WI38 (cell line): ENCODE measurements around the gene CNKSR3.

Experiments used
- H3K4me3 ChIP-seq: 2 replicates; pipeline ENCODE4 v1.5.1; 2011; ENCODE audit warnings: low read depth, mild to moderate bottlenecking, control low read depth, low read length
- TF ChIP-seq, protein P1 (sequence below): IDR thresholded peaks from 2 replicates; pipeline ENCODE4 v1.5.1; 2012; ENCODE audit warnings: low read depth, mild to moderate bottlenecking, control low read depth, low read length

CNKSR3 gene

DNA sequence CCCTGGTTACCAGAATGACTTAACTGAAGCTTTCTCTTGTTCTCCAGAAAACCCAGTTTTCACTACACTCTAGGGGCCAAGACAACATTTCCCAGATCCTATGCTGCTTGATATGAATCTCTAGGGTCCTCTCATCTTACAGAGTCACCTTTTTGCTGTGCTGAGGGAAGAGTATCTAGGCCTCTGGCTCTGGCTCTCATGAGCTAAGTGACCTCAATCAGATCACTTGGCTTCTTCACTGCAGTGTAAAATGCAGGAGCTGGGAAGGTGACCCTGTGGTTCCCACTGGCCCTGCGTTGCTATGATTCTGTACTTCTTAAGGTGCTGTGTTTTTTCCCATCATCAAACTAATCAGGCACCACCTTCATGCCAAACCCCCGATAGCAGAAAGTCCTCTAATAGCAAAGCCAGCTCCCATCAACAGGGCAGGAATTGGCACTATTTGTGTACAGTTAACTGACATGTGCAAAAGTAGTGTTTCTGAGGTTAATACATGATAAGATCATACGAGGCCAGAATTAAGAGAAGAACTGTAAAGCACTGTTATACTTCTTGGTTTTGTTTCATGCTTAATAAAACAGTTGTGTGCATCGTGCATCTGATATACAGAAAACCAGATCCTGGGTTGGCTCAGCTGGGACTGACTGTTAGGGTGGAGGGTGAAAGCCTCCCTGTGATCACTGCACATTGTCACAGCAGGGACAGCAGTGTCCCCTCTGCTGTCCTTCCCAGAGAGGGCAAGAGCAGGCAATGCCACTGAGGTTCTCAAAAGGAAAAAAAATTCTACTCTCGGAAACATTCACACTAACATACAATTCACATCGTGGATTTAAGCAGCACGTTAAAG, 46.7 kb downstream of the CNKSR3 start:
- TF ChIP-seq, protein P1, sequence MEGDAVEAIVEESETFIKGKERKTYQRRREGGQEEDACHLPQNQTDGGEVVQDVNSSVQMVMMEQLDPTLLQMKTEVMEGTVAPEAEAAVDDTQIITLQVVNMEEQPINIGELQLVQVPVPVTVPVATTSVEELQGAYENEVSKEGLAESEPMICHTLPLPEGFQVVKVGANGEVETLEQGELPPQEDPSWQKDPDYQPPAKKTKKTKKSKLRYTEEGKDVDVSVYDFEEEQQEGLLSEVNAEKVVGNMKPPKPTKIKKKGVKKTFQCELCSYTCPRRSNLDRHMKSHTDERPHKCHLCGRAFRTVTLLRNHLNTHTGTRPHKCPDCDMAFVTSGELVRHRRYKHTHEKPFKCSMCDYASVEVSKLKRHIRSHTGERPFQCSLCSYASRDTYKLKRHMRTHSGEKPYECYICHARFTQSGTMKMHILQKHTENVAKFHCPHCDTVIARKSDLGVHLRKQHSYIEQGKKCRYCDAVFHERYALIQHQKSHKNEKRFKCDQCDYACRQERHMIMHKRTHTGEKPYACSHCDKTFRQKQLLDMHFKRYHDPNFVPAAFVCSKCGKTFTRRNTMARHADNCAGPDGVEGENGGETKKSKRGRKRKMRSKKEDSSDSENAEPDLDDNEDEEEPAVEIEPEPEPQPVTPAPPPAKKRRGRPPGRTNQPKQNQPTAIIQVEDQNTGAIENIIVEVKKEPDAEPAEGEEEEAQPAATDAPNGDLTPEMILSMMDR, result no peak

DNA sequence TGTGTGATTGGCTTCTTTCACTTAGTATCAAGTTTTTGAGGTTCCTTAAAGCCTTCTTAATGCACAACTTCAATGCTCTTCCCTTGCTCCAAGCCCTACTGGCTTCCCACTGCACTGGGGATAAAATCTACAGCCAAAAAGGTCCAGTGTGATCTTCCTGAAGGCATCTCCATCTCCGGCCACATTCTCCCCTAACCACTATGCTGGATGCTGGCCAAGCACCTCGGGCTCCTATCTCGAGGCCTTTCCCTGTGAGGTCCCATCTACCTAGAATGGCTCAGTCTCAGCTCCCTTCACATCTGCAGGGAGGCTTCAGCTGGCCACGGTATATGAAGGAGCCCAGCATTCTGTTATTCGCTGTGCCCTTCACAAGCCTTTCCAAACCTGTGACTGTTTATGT, 48.1 kb downstream of the CNKSR3 start:
- H3K4me3 ChIP-seq, result no peak overlapping the region
- TF ChIP-seq, protein P1, result no peak

More for the DNA sequence above, 46.7 kb downstream of the CNKSR3 start:
- H3K4me3 ChIP-seq, result no peak overlapping the region

DNA sequence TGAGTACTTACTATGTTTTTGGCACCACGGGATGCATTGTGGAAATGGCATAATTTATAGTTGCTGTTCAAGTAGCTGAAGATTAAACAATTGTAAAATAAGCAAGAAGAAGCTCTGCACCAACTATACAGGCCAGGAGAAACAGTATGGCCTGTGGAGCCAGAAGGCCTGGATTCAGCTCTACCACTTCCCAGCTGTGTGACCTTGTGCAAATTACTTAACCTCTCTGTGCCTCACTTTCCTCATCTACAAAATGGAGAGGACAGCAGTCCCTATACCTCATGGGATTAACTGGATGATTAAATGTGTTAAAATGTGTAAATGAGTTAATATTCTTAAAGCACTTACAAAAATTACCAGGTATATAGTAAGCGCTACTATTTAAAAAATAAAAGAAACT, 49.1 kb downstream of the CNKSR3 start:
- TF ChIP-seq, protein P1, result no peak
- no peak overlapping the region for H3K4me3 ChIP-seq

DNA sequence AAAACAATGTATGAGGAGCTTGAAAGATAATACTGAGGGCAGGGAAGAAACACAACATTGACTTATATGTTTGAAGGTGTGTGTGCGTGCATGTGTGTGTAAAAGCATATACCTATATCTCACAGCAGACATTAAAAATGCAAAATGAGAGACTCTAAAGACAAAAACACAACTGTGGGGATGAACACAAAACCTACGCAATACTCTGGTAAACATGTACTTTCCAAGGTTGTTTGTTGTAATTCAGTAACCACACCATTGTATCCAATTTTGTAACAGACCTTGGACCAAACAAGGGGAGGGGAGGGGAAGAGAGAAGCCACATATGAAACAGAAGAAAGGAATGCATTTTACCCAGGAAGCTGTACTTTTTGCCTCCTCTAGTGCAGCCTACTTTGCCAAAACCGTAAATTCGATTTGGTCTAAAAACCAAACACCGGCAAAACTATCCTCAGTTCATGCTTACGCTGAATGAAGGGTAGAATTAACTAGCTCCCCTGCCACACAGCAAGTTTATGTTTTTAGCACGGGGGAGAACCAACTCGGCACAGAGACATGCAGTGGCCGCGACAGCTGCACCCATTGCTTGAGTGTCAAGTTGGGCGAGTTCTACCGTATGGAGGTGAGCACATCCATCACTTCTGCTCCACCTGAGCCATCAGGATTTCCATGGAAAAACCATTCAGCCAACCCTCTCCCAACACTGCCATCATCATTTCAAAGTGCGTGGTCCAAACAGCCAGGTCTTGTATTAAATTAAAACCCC, 50.0 kb downstream of the CNKSR3 start:
- TF ChIP-seq, protein P1, result no peak
- no peak overlapping the region for H3K4me3 ChIP-seq

DNA sequence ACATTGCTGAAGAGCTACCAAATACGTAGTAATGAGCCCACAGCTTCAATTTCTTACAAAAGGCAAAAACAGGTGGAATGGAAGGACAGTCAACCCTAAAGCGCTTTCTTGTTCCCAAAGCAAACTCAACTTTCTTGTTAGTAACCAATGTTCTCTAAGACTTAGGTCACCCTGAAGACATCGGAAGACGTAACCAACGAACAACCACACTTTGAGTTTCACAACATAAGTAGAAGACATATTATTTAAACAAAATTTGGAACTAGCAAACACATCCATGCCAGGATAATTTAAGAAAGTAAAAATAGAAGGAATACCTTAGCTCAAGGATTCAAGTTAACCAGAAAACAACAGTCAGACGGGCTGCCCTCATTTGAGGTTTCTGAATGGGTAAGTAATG, 51.0 kb downstream of the CNKSR3 start:
- H3K4me3 ChIP-seq, result no peak overlapping the region
- TF ChIP-seq, protein P1, result no peak

DNA sequence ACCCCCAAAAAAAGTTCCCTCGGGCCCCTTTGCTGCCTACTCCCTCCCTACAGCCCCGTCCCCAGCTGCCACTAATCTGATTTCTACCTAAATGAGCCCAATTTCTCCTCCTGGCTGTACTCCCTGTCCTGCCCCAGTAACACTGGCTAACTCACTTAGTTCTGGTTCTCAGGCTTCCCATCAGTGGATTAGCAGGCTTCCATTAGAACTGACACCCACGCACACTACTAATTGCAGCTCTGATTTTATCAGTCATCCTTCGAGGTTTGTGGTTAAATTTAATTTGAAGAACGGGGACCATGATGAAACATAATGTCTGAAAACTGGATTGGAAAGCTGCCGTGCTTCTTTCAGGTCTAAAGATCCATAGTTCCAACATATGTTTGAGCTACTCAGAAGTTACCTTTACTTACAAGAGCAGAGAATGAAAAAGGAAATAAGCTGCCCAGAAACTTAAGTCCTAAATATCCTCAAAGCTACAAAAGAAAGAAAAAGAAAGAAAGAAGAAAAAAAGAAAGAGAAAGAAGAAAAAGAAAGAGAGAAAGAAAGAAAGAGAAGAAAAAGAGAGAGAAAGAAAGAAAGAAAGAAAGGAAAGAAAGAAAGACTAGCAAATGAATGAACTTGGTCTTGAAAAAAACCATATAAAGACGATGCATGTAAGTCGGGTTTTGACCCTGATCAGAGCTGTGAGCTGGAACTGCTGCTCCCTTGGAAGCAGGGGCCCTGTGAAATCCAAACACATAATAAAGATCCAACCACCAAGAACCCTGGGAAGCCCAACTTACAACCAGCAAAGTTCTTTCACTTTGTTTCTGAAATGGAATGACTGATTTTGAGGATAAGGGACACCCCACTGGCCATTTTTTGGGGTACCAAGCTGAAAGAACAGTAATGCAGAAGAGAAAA, 51.7 kb downstream of the CNKSR3 start:
- TF ChIP-seq, protein P1, result no peak
- H3K4me3 ChIP-seq, result no peak overlapping the region
